Measurements from ENCODE around the gene ITGBL1.

- TF ChIP-seq CTCF (IDR thresholded peaks at IDR 0.05) = no peak
- TF ChIP-seq POLR2A (IDR thresholded peaks at IDR 0.05) = no peak
These were observed 27.9 kb upstream of the ITGBL1 start for GRCh38 chr13:101424381-101425155.

Measured in testis (tissue), 2 donors.